ENCODE data around the gene PERM1. TPM values are rescaled to one million over a fixed set of nuclear protein-coding genes. Genes with fewer than 3 reads are reported as not detected.
A peak's percentile ranks its signal among the peaks of the same experiment; 100 is the strongest.

PERM1 gene
- total and polyA plus RNA-seq, 9 of the 15 experiments (the other 6 are each of a cell fraction or from before 2014, with no cell fraction given): not detected

DNA sequence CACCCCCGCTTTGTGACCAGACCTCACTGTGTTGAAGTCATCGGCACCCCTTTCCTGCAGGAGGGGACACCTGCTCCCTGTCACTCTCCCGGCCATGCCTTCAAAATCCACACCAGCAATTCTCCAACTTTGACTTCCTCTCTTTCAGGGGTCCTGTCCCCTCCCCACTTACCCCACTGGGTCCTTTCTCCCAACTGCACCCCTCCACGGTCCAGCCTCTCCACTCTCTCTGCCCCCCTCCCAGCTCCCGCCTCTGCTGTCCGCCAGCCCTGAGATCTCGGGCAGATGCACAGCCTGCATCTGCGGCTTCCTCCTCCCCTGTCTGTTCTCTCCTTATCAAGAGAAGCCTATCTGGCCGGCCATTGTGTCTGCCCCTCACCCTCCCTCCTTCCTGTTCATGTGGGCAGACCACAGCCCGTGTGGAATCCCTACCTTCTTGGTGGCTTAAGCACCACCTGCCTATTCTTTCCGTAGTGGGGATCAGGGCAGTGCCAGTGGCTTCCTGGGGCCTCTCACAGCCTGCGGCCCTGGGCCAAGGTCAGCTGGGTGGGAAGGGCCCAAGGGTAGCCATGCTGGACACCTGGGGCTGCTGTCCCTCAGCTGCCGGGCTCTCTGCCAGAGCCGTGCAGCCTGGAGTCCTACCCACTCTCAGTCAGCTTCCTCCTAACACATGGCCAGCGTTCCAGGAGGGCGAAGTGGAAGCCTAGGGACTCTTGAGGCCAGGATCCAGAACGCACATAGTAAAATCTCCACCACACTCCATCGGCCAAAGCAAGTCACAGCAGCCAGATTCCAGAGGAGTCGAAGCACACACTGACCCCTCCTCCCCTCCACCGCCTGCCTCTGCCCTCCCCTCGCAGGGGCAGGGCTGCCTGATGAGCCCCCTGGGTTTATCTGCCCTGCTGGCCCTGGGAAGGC is 23.1 kb upstream of the PERM1 start (continued):
- TF ChIP-seq, protein P1, sequence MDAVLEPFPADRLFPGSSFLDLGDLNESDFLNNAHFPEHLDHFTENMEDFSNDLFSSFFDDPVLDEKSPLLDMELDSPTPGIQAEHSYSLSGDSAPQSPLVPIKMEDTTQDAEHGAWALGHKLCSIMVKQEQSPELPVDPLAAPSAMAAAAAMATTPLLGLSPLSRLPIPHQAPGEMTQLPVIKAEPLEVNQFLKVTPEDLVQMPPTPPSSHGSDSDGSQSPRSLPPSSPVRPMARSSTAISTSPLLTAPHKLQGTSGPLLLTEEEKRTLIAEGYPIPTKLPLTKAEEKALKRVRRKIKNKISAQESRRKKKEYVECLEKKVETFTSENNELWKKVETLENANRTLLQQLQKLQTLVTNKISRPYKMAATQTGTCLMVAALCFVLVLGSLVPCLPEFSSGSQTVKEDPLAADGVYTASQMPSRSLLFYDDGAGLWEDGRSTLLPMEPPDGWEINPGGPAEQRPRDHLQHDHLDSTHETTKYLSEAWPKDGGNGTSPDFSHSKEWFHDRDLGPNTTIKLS (IDR thresholded peaks at IDR 0.05; ENCODE audit: borderline replicate concordance, low read depth): peak; percentile 42; the same call in 1 of the 2 replicates
- TF ChIP-seq, protein P2, sequence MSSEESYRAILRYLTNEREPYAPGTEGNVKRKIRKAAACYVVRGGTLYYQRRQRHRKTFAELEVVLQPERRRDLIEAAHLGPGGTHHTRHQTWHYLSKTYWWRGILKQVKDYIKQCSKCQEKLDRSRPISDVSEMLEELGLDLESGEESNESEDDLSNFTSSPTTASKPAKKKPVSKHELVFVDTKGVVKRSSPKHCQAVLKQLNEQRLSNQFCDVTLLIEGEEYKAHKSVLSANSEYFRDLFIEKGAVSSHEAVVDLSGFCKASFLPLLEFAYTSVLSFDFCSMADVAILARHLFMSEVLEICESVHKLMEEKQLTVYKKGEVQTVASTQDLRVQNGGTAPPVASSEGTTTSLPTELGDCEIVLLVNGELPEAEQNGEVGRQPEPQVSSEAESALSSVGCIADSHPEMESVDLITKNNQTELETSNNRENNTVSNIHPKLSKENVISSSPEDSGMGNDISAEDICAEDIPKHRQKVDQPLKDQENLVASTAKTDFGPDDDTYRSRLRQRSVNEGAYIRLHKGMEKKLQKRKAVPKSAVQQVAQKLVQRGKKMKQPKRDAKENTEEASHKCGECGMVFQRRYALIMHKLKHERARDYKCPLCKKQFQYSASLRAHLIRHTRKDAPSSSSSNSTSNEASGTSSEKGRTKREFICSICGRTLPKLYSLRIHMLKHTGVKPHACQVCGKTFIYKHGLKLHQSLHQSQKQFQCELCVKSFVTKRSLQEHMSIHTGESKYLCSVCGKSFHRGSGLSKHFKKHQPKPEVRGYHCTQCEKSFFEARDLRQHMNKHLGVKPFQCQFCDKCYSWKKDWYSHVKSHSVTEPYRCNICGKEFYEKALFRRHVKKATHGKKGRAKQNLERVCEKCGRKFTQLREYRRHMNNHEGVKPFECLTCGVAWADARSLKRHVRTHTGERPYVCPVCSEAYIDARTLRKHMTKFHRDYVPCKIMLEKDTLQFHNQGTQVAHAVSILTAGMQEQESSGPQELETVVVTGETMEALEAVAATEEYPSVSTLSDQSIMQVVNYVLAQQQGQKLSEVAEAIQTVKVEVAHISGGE (CRISPR knock-in tag; IDR thresholded peaks at IDR 0.05): peak in 1 of 3 experiments; percentile 86; a peak in 2 of 6 replicates
- TF ChIP-seq BCOR (IDR thresholded peaks at IDR 0.05) (peak; percentile 58), ZNF175 (CRISPR knock-in tag; IDR thresholded peaks at IDR 0.05; ENCODE audit: low read depth) (peak; percentile 86), MEF2D (tag; conservative IDR thresholded peaks at IDR 0.05; ENCODE audit: low read depth) (peak; percentile 77), ZNF551 (CRISPR knock-in tag; IDR thresholded peaks at IDR 0.05) (no peak), ZNF77 (CRISPR knock-in tag; IDR thresholded peaks at IDR 0.05) (no peak), STAT5A (IDR thresholded peaks at IDR 0.05; ENCODE audit: borderline replicate concordance, low read length) (no peak), ATF7 (IDR thresholded peaks at IDR 0.05) (peak; percentile 47), KLF16 (IDR thresholded peaks at IDR 0.05) (peak; percentile 69), HOXB6 (CRISPR knock-in tag; IDR thresholded peaks at IDR 0.05; ENCODE audit: borderline replicate concordance) (no peak), ZNF584 (CRISPR knock-in tag; IDR thresholded peaks at IDR 0.05; ENCODE audit: low read depth) (no peak), PTRF (tag; IDR thresholded peaks at IDR 0.05) (0 out of 2 replicates have a peak, but pooled peaks have one; percentile 55), RBM34 (IDR thresholded peaks at IDR 0.05; ENCODE audit: borderline replicate concordance, insufficient read depth, low read length) (no peak), TBL1XR1 (IDR thresholded peaks at IDR 0.05; ENCODE audit: low read length in 2 of 2) (peak in 1 of 2 experiments; percentile 67; a peak in 1 of 4 replicates), ZNF766 (CRISPR knock-in tag; conservative IDR thresholded peaks at IDR 0.05) (peak; percentile 80; the same call in 1 of the 2 replicates), SOX6 (IDR thresholded peaks at IDR 0.05) (peak; percentile 97)
- TF ChIP-seq, protein P3, sequence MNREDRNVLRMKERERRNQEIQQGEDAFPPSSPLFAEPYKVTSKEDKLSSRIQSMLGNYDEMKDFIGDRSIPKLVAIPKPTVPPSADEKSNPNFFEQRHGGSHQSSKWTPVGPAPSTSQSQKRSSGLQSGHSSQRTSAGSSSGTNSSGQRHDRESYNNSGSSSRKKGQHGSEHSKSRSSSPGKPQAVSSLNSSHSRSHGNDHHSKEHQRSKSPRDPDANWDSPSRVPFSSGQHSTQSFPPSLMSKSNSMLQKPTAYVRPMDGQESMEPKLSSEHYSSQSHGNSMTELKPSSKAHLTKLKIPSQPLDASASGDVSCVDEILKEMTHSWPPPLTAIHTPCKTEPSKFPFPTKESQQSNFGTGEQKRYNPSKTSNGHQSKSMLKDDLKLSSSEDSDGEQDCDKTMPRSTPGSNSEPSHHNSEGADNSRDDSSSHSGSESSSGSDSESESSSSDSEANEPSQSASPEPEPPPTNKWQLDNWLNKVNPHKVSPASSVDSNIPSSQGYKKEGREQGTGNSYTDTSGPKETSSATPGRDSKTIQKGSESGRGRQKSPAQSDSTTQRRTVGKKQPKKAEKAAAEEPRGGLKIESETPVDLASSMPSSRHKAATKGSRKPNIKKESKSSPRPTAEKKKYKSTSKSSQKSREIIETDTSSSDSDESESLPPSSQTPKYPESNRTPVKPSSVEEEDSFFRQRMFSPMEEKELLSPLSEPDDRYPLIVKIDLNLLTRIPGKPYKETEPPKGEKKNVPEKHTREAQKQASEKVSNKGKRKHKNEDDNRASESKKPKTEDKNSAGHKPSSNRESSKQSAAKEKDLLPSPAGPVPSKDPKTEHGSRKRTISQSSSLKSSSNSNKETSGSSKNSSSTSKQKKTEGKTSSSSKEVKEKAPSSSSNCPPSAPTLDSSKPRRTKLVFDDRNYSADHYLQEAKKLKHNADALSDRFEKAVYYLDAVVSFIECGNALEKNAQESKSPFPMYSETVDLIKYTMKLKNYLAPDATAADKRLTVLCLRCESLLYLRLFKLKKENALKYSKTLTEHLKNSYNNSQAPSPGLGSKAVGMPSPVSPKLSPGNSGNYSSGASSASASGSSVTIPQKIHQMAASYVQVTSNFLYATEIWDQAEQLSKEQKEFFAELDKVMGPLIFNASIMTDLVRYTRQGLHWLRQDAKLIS (CRISPR knock-in tag; IDR thresholded peaks at IDR 0.05): no peak

Data from K562 (cell line).